ENCODE measurements around the gene CSE1L.
"Not testable (repeated sequence)": the region's sequence is repeated elsewhere in the genome, so short reads cannot be mapped to it uniquely, and the experiment has no call there.

CSE1L gene, protein sequence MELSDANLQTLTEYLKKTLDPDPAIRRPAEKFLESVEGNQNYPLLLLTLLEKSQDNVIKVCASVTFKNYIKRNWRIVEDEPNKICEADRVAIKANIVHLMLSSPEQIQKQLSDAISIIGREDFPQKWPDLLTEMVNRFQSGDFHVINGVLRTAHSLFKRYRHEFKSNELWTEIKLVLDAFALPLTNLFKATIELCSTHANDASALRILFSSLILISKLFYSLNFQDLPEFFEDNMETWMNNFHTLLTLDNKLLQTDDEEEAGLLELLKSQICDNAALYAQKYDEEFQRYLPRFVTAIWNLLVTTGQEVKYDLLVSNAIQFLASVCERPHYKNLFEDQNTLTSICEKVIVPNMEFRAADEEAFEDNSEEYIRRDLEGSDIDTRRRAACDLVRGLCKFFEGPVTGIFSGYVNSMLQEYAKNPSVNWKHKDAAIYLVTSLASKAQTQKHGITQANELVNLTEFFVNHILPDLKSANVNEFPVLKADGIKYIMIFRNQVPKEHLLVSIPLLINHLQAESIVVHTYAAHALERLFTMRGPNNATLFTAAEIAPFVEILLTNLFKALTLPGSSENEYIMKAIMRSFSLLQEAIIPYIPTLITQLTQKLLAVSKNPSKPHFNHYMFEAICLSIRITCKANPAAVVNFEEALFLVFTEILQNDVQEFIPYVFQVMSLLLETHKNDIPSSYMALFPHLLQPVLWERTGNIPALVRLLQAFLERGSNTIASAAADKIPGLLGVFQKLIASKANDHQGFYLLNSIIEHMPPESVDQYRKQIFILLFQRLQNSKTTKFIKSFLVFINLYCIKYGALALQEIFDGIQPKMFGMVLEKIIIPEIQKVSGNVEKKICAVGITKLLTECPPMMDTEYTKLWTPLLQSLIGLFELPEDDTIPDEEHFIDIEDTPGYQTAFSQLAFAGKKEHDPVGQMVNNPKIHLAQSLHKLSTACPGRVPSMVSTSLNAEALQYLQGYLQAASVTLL

GRCh38 chr20:49046087-49046900, at the start of gene CSE1L:
Gene CSE1L, plus strand, starts transcription at chr20:49046312. Its CDS starts 12,152 bp downstream, at chr20:49058464.
- intact Hi-C loops (cut with micrococcal nuclease) = loop anchor here (1.0 kb wide), 1 partner anchor 8 kb away; no protein-coding TSS in a partner anchor
- H3K36me3 Mint-ChIP-seq (ENCODE audit: low read depth) = peaks cover 31% of the 10 kb centered on the region
- H3K27me3 Mint-ChIP-seq = no peaks in the 10 kb centered on the region
- H3K4me1 Mint-ChIP-seq (ENCODE audit: low read depth) = peaks cover 44% of the 10 kb centered on the region
- peak within 1 kb of the TSS; percentile 99 for H3K27ac Mint-ChIP-seq
- H3K4me3 Mint-ChIP-seq = peak within 1 kb of the TSS; percentile 99
- H3K9me3 Mint-ChIP-seq = no peaks in the 10 kb centered on the region

- H3K4me3 Mint-ChIP-seq = no peak overlapping the region
- H3K36me3 Mint-ChIP-seq (ENCODE audit: low read depth) = peaks cover 95% of the 10 kb centered on the region
- H3K27ac Mint-ChIP-seq = no peak overlapping the region
- H3K9me3 Mint-ChIP-seq = no peaks in the 10 kb centered on the region
- intact Hi-C loops (cut with micrococcal nuclease) = loop anchor here (10.0 kb wide), 1 partner anchor 245 kb away; no protein-coding TSS in a partner anchor
- no peaks in the 10 kb centered on the region for H3K4me1 Mint-ChIP-seq (ENCODE audit: low read depth)
- no peaks in the 10 kb centered on the region for H3K27me3 Mint-ChIP-seq
Measured at GRCh38 chr20:48999890-49000870, 45.9 kb upstream of the CSE1L start.

DNA sequence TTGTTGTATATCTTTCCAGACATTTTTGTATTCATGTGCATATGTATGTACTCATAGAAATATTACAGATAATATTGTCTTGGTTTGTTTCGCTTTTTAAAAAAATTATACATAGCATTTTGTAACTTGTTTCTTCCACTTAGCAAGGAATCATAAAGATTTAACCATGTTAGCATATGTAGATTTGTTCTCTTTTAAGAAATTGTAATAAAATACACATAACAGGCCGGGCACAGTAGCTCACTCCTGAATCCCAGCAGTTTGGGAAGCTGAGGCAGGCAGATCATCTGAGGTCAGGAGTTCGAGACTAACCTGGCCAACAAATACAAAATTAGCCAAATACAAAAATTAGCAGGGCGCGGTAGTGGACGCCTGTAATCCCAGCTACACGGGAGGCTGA, 44.4 kb upstream of the CSE1L start:
- Mint-ChIP-seq H3K27me3 (no peaks in the 10 kb centered on the region), H3K4me1 (ENCODE audit: low read depth) (no peaks in the 10 kb centered on the region), H3K9me3 (no peaks in the 10 kb centered on the region), H3K27ac (no peak overlapping the region), H3K4me3 (no peak overlapping the region), H3K36me3 (ENCODE audit: low read depth) (peaks cover 95% of the 10 kb centered on the region)
- intact Hi-C loops (cut with micrococcal nuclease) = loop anchor here (10.0 kb wide), 1 partner anchor 243 kb away; no protein-coding TSS in a partner anchor

DNA sequence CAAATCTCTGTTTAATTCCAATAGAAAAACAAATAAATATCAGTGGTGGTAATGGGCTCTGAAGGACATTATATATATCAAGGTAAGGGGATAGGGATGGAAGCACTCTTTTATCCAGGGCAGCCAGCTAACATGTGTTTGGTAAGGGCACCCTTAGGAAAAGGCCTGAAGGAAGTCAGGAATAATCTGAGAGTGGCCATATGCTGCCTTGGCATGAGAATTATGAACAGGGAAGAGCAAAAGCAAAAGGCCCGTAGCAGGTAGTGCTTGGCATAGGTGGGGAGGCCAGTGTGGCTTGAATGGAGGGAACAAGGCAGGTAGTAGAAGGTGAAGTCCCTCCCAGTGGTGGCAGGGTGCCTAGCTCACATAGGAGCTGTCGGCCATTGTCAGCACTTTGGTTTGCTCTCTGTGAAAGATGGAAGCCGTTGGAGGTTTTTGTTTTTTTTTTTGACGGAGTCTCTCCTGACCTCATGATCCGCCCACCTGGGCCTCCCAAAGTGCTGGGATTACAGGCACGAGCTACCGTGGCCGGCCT, 39.6 kb upstream of the CSE1L start:
- Mint-ChIP-seq H3K36me3 (ENCODE audit: low read depth) (peaks cover 95% of the 10 kb centered on the region), H3K4me1 (ENCODE audit: low read depth) (no peaks in the 10 kb centered on the region), H3K4me3 (no peak overlapping the region), H3K27ac (no peak overlapping the region), H3K27me3 (no peaks in the 10 kb centered on the region), H3K9me3 (no peaks in the 10 kb centered on the region)
- intact Hi-C loops (cut with micrococcal nuclease) = loop anchor here (10.0 kb wide), 1 partner anchor 238 kb away; no protein-coding TSS in a partner anchor

DNA sequence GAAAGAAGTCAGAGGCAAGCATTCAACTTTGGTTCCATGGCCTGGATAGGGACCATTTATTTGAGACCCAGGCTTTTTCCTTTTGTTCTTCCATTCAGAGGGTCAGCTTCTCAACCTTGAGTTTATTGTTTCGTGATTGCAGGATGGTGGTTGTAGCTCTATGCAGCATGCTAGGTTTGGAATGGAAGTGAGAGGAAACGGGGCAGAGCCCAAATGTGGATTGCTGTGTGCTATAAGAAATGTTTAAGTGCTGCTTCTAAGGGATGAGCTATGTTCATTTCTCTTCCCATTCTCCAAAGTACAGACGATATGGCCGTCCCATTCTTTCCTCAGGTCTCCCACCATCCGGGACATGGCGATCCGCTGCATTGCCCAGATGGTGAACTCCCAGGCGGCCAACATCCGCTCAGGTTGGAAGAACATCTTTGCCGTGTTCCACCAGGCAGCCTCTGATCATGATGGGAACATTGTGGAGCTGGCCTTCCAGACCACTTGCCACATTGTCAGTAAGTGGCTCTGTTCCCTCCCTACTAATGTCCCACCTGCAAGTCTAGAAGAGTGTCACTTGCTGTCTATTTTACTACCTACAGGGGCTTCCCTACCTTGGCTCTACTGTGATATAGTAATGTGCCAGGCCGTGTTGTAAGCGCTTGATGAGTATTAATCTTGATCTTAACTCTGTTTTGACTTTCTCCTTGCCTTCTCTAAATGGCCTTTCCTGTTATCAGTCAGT, 36.0 kb upstream of the CSE1L start:
- Mint-ChIP-seq H3K36me3 (ENCODE audit: low read depth) (peaks cover 100% of the 10 kb centered on the region), H3K27me3 (no peaks in the 10 kb centered on the region), H3K27ac (no peak overlapping the region), H3K4me3 (no peak overlapping the region), H3K4me1 (ENCODE audit: low read depth) (no peaks in the 10 kb centered on the region), H3K9me3 (no peaks in the 10 kb centered on the region)
- intact Hi-C loops (cut with micrococcal nuclease) = loop anchor here (10.0 kb wide), 1 partner anchor 235 kb away; no protein-coding TSS in a partner anchor

DNA sequence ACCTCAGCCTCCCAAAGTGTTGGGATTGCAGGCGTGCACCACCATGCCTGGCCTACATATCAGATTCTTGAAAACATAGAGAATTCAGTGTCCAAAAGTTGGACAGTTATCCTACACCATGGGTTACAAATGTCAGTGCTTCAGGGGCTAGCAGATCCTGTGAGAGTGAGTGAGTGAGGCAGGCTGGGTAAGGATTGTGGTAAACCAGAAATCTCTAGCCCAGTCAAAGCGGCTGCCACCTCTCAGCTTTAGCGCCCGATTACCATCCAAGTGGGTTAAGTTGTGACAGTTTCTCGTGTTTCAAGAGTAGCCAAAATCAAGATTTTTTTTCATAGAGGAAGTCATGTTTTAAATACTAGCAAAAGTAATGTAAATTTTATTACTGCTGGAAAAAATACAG, 21.9 kb upstream of the CSE1L start:
- intact Hi-C loops (cut with micrococcal nuclease) = no loop called here
- Mint-ChIP-seq H3K4me1 (ENCODE audit: low read depth) (no peaks in the 10 kb centered on the region), H3K9me3 (no peaks in the 10 kb centered on the region), H3K36me3 (ENCODE audit: low read depth) (peaks cover 96% of the 10 kb centered on the region), H3K27ac (no peak overlapping the region), H3K4me3 (no peak overlapping the region), H3K27me3 (no peaks in the 10 kb centered on the region)

- not testable (repeated sequence) for H3K4me3 Mint-ChIP-seq; H3K9me3 Mint-ChIP-seq; H3K27me3 Mint-ChIP-seq; H3K4me1 Mint-ChIP-seq (ENCODE audit: low read depth); H3K27ac Mint-ChIP-seq
- intact Hi-C loops (cut with micrococcal nuclease) = loop anchor here (5.0 kb wide), 1 partner anchor 39 kb away; no protein-coding TSS in a partner anchor
- peaks cover 92% of the 10 kb centered on the region for H3K36me3 Mint-ChIP-seq (ENCODE audit: low read depth)
Measured at GRCh38 chr20:49028177-49028576, 17.9 kb upstream of the CSE1L start.

DNA sequence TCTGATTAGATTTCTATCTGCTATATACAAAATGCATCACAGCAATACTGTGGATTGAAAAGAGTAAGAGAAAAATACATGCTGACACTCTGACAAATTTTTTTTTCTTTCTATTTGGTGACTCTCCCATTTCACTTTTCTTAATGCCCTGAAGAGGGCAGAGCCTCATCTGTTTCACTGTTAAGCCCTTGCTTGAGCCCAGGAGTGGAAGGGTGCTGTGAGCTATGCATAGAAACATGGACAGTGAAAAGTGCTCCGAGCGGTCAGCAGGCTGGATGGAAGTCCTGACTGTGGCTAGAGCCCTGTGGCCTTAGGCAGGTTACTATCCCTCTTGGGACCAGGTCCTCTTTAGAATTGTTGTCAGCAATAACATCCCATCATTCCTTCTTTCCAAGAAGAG, 17.4 kb upstream of the CSE1L start:
- H3K9me3 Mint-ChIP-seq = no peaks in the 10 kb centered on the region
- peaks cover 92% of the 10 kb centered on the region for H3K36me3 Mint-ChIP-seq (ENCODE audit: low read depth)
- H3K27me3 Mint-ChIP-seq = no peaks in the 10 kb centered on the region
- no peaks in the 10 kb centered on the region for H3K4me1 Mint-ChIP-seq (ENCODE audit: low read depth)
- intact Hi-C loops (cut with micrococcal nuclease) = loop anchor here (5.0 kb wide), 1 partner anchor 39 kb away; no protein-coding TSS in a partner anchor
- H3K4me3 Mint-ChIP-seq = no peak overlapping the region
- no peak overlapping the region for H3K27ac Mint-ChIP-seq

- Mint-ChIP-seq H3K27ac (no peak overlapping the region), H3K27me3 (no peaks in the 10 kb centered on the region), H3K36me3 (ENCODE audit: low read depth) (peaks cover 92% of the 10 kb centered on the region), H3K4me1 (ENCODE audit: low read depth) (no peaks in the 10 kb centered on the region), H3K9me3 (no peaks in the 10 kb centered on the region), H3K4me3 (no peak overlapping the region)
- intact Hi-C loops (cut with micrococcal nuclease) = loop anchor here (5.0 kb wide), 1 partner anchor 38 kb away; no protein-coding TSS in a partner anchor
Measured at GRCh38 chr20:49029203-49029602, 16.9 kb upstream of the CSE1L start.

- peaks cover 87% of the 10 kb centered on the region for H3K36me3 Mint-ChIP-seq (ENCODE audit: low read depth)
- no peaks in the 10 kb centered on the region for H3K9me3 Mint-ChIP-seq
- intact Hi-C loops (cut with micrococcal nuclease) = no loop called here
- H3K27me3 Mint-ChIP-seq = no peaks in the 10 kb centered on the region
- H3K4me3 Mint-ChIP-seq = no peak overlapping the region
- no peak overlapping the region for H3K27ac Mint-ChIP-seq
- no peaks in the 10 kb centered on the region for H3K4me1 Mint-ChIP-seq (ENCODE audit: low read depth)
Measured at GRCh38 chr20:49030954-49031619, 15.0 kb upstream of the CSE1L start.

- Mint-ChIP-seq H3K27me3 (no peaks in the 10 kb centered on the region), H3K9me3 (no peaks in the 10 kb centered on the region), H3K36me3 (ENCODE audit: low read depth) (peaks cover 76% of the 10 kb centered on the region), H3K4me3 (no peak overlapping the region), H3K27ac (no peak overlapping the region), H3K4me1 (ENCODE audit: low read depth) (peaks cover 1% of the 10 kb centered on the region)
- intact Hi-C loops (cut with micrococcal nuclease) = no loop called here
Measured at GRCh38 chr20:49032455-49032854, 13.7 kb upstream of the CSE1L start.
